HG02870 (cell line): ENCODE data around the gene GSKIP.

ENCODE experiments used
- ATAC-seq: cut with Tn5 transposase; IDR thresholded peaks from one replicate; pipeline ENCODE4 v1.9.1; 2021; ENCODE audit warnings: mild to moderate bottlenecking, moderate library complexity; ENCODE audit not compliant: unreplicated experiment

Gene GSKIP

GRCh38 chr14:96416292-96416691, 53.0 kb downstream of the GSKIP start:
- ATAC-seq = no peak

- ATAC-seq = no peak
These were observed 53.9 kb downstream of the GSKIP start for GRCh38 chr14:96417254-96417653.

- ATAC-seq = no peak
These were observed 54.7 kb downstream of the GSKIP start for GRCh38 chr14:96418075-96418474.

- ATAC-seq = no peak
These were observed 57.9 kb downstream of the GSKIP start for GRCh38 chr14:96421236-96421635.

- ATAC-seq = no peak
These were observed 59.7 kb downstream of the GSKIP start for GRCh38 chr14:96422992-96423391.

- no peak for ATAC-seq
These were observed 60.3 kb downstream of the GSKIP start for GRCh38 chr14:96423446-96424108.

- peak; percentile 85 for ATAC-seq
These were observed 61.0 kb downstream of the GSKIP start for GRCh38 chr14:96424109-96424989.

GRCh38 chr14:96434040-96434439, 70.7 kb downstream of the GSKIP start:
- ATAC-seq = no peak
